Measurements from ENCODE around the gene MSL1. TPM values are rescaled to one million over a fixed set of nuclear protein-coding genes. Genes with fewer than 3 reads are reported as not detected.

Gene MSL1
- 100 to 1,000 TPM; 137 to 189 (median 172) TPM for polyA plus RNA-seq (ENCODE audit: insufficient read length in 4 of 4)

- peak in 1 of 4 donors; percentile 73 for DNase-seq (ENCODE audit: low read depth in 4 of 4, low spot score in 3 of 4)
These were observed at the start of gene MSL1 for GRCh38 chr17:40121181-40122135. Gene MSL1, plus strand, starts transcription at chr17:40121971. Its CDS starts 642 bp downstream, at chr17:40122613.

- DNase-seq (ENCODE audit: low read depth in 4 of 4, low spot score in 3 of 4) = no peak
These were observed 49.6 kb upstream of the MSL1 start for GRCh38 chr17:40072040-40072734.

- DNase-seq (ENCODE audit: low read depth in 4 of 4, low spot score in 3 of 4) = no peak
These were observed 48.9 kb upstream of the MSL1 start for GRCh38 chr17:40072735-40073346.

- no peak for DNase-seq (ENCODE audit: low read depth in 4 of 4, low spot score in 3 of 4)
These were observed 48.2 kb upstream of the MSL1 start for GRCh38 chr17:40073454-40074174.

GRCh38 chr17:40074175-40074512 lies 47.6 kb upstream of the MSL1 start:
- DNase-seq (ENCODE audit: low read depth in 4 of 4, low spot score in 3 of 4) = no peak

- DNase-seq (ENCODE audit: low read depth in 4 of 4, low spot score in 3 of 4) = no peak
These were observed 46.9 kb upstream of the MSL1 start for GRCh38 chr17:40074871-40075200.

- DNase-seq (ENCODE audit: low read depth in 4 of 4, low spot score in 3 of 4) = no peak
These were observed 46.4 kb upstream of the MSL1 start for GRCh38 chr17:40075201-40075941.

GRCh38 chr17:40075942-40076498 lies 45.8 kb upstream of the MSL1 start:
- no peak for DNase-seq (ENCODE audit: low read depth in 4 of 4, low spot score in 3 of 4)

GRCh38 chr17:40076591-40076990 lies 45.2 kb upstream of the MSL1 start:
- no peak for DNase-seq (ENCODE audit: low read depth in 4 of 4, low spot score in 3 of 4)

GRCh38 chr17:40079545-40079944 lies 42.2 kb upstream of the MSL1 start:
- DNase-seq (ENCODE audit: low read depth in 4 of 4, low spot score in 3 of 4) = no peak

GRCh38 chr17:40084477-40084876 lies 37.3 kb upstream of the MSL1 start:
- no peak for DNase-seq (ENCODE audit: low read depth in 4 of 4, low spot score in 3 of 4)

GRCh38 chr17:40086150-40087044 lies 35.4 kb upstream of the MSL1 start:
- no peak for DNase-seq (ENCODE audit: low read depth in 4 of 4, low spot score in 3 of 4)

GRCh38 chr17:40087049-40087794 lies 34.5 kb upstream of the MSL1 start:
- DNase-seq (ENCODE audit: low read depth in 4 of 4, low spot score in 3 of 4) = no peak

- DNase-seq (ENCODE audit: low read depth in 4 of 4, low spot score in 3 of 4) = no peak
These were observed 33.7 kb upstream of the MSL1 start for GRCh38 chr17:40087903-40088718.

- no peak for DNase-seq (ENCODE audit: low read depth in 4 of 4, low spot score in 3 of 4)
These were observed 32.5 kb upstream of the MSL1 start for GRCh38 chr17:40089077-40089895.
